DMS53 treated with DMSO at 0.1 percent for 48 hours (cell line): ENCODE measurements around the gene HMGB1.

Source experiments
- DNase-seq: peaks from one replicate; lab custom pipeline; 2025; ENCODE audit not compliant: unreplicated experiment; lab: John Stamatoyannopoulos, UW

Gene HMGB1

DNA sequence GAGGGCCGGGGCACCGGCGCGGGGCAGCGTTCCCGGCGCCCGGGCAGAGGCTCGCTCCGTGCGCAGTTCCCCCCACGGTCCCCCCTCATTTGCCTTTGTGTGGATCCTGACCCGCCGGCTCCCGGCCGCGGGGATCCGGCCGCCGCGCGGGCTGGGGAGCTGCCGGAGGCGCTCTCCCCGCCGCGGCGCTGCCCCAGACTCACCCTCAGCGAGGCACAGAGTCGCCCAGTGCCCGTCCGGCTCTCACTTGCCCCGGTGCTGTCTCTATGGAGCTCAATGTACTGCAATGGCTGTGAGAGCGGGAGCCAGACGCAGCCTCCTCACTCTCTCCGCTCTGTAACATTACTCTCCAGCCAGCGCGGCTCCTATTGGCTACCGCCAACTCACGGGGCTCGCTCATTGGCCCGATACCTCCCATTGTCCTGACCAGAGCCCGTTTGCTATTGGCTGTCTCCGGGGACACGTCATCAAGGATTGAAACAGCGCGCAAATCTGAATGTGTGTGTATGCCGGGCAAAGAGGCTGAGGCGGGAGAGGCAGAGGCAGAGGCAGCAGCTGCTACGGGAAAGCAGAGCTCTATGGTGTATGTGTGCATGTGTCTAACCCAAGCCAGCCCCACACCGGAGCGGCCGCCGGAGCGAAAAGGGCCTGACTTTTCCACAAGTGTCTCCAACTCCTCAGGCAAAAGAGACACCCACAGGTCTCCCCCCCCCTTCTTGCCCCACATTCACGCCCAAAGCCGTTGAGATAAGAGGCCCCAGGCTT, at the start of gene HMGB1:
Gene HMGB1, minus strand, starts transcription at position 344 of the 765 bp plus-strand sequence. CDS start 2,256 bp downstream, outside the sequence.
- DNase-seq, result peak; percentile 99

DNA sequence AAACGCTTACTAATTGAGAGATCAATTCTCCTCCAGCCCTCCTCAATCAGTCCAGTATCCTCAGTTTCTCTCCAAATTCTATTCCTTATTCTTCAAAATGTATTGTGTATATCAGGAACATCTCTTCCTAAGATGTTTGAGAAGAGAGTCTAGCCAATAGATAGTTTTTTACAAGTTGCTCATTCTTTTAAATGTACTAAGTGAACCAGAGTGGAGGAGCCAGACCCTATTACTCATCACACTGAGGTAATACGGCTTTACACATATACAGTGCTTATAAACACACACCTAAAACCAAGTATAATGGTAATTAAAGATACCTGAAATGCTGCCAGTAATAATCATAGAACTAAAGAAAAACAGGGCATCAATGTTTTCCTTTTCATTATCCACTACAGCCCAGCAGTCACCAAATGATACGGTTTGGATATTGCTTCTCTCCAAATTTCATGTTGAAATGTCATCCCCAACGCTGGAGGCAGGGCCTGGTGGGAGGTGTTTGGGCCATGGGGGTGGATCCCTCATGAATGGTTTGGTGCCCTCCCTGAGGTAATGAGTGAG, 45.2 kb upstream of the HMGB1 start:
- DNase-seq, result no peak

DNA sequence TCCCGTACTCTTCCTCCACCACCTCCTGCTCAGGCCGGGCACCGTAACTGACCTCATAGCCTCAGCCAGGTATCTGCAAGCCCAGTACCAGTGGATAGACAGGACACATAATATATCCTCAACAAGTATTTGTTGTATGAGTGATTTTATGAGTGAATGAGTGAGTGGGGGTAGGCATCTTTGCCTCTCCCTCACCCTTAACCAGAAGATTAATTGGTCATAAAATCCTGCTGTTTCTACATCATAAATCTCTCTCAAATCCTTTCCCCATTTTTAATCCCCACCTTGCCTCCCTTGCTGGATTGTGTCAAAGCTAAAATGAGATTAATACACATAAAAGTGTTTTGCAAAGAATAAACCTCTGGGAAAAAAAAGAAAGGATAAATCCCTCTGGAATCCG, 44.4 kb upstream of the HMGB1 start:
- DNase-seq, result no peak

DNA sequence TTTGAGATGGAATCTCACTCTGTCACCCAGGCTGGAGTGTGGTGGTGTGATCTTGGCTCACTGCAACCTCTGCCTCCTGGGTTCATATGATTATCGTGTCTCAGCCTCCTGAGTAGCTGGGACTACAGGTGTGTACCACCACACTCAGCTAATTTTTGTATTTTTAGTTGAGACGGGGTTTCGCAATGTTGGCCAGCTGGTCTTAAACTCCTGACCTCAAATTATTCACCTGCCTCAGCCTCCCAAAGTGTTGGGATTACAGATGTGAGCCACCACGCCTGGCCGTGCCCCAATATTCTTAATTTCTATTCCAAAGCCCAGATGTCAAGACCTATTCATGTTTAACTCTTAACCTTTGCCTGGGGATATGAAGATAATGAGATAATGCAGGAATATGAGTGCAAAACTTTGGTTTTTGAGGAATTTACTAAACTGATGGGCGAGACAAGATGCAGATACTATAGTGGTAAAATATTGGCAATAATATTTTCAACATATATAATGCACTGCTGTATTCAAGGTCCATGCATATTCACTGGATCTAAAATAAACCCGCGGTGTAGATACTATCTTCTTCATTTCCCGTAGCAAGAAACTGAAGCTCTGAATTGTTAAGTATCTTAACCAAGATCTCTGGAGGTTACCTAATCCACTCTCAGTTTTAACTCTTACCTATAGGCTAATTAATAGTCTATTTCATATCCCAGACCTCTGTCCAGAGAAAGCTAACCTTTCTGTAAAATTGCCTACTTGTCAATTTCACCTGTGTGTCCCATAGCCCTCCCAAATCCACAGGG, 43.7 kb upstream of the HMGB1 start:
- no peak for DNase-seq

DNA sequence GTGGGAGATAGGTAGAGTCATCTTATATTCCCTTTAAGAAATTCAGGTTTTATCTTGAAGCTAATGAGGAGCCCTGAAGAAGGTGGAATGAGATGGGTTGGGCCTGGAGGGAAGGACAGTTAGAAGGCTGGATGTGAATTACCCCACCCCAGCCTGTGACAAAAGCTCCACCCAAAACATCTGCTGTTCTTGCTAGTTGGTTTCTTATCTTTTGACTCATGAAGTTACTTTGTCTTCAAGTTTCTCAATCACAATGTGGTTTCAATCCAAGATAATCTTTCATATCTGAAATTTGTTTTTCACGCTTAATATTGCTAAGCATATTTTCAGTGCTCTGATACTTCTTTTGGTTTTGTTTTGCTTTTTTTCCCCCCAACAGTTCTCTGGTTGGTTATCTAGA, 38.3 kb upstream of the HMGB1 start:
- DNase-seq, result no peak

DNA sequence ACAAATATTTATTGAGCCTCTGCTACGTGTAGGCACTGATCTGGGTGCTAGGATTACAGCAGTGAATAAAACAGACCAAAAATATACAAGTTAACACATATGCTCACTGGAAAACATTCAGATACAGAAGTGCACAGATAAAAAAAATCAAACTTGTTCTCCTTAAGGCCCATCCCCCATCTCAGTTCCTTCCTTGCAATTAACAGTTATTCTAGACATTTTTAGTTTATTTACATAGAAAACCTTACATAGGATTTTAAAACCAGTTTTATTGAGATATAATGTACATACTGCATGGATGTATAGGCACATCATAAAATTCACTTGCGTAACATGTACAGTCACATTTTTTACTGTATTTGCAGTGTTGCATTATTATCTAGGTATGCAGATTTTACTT, 36.5 kb upstream of the HMGB1 start:
- no peak for DNase-seq

DNA sequence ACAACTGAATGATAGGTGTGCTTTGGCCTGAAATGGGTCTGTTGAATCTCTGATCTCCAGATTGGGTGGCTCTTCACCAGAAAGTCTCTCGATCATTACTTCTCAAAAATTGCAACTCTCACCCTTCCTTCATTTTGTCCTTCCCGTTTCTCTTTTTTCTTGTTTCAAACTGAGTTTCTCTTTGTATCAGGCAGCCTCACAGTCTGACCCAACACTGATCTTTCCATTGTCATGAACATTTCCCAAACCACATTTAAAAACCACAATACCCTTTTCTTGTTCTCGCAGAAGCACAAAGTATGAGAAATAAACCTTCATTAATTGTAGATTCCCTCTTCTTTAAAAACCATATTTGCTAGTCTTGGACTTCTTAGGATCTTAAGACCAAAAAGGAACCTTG, 33.6 kb upstream of the HMGB1 start:
- no peak for DNase-seq

DNA sequence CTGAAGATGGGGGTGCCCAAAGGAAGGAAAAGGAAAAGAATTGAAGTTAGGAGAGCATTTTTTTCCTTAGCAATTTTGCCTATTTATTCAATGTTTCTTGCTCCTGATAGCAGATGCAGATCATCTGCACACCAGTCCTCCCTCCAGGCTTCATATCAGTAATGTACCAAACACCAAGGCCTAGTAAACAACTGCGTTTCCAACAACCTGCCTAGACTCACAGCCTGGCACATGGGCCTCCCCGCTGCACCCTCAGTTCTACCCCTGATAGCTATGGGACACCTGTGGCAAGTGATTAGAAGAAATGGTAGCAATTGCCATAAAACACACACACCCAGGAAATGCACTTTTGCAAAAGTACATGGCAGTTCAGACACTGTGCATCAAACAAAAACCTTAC, 30.4 kb upstream of the HMGB1 start:
- DNase-seq, result no peak

DNA sequence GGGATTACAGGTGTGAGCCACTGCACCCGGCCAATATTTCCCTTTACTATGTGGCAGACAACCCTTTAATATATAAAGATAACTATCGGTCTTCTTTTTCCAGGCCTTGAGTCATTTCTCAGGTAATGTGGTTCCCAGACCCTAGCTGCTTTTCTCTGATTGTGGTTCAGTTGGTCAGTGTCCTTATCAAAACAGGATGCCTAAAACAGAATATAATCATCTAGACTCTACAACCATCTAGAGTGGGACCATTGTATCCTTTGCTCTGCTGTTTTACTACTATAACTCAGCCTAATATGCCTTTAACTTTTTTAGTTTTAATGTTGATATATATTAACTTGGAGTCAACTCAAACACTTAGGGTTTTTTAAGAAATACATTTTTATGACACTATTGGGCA, 30.0 kb upstream of the HMGB1 start:
- no peak for DNase-seq

DNA sequence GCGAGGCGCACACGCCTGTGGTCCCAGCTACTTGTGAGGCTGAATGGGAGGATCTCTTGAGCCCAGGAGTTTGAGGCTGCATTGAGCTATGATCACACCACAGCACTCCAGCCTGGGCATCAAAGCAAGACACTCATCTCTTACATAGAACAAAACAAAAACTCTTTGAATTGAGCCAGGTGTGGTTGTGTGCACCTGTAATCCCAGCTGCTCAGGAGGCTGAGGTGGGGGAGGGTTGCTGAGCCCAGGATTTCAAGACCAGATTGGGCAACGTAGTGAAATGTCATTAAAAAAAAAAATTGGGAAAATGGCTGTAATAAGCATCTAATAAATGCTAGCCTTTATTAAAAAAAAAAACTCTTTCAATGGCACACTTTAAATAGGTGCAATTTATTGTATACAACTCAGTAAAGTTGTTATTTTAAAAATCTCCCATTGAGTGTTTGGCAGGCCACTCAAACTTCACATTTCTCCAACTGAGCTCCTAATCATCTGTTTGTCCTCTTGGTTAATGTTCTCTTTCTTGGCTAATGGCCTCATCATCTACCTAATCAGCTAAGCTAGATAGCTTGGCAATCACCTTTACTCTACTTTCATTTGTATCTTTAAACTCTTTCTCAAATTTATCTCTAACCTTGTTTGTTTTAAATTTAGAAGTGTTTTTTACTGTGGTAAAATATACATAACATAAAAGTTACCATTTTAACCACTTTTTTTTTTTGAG, 28.1 kb upstream of the HMGB1 start:
- DNase-seq, result peak; percentile 42

DNA sequence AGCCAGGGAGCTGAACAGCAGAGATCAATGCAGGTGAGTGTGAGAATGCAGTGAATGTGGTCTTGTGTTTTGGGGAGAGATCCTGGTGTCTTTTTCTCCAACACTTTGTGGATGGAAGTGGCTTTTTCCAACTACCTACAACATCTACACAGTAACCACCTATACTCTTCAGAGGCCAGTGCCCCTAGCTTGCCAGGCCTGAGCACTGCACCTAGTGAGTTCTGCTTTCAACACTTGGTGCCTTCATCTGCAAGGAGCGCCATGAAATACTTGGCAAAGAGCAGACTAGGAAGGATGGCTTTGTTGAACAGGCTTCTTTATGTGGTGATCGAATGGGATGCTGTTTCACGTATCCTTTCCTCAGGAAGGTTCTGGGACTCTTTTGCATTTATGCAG, 21.3 kb upstream of the HMGB1 start:
- DNase-seq, result no peak

DNA sequence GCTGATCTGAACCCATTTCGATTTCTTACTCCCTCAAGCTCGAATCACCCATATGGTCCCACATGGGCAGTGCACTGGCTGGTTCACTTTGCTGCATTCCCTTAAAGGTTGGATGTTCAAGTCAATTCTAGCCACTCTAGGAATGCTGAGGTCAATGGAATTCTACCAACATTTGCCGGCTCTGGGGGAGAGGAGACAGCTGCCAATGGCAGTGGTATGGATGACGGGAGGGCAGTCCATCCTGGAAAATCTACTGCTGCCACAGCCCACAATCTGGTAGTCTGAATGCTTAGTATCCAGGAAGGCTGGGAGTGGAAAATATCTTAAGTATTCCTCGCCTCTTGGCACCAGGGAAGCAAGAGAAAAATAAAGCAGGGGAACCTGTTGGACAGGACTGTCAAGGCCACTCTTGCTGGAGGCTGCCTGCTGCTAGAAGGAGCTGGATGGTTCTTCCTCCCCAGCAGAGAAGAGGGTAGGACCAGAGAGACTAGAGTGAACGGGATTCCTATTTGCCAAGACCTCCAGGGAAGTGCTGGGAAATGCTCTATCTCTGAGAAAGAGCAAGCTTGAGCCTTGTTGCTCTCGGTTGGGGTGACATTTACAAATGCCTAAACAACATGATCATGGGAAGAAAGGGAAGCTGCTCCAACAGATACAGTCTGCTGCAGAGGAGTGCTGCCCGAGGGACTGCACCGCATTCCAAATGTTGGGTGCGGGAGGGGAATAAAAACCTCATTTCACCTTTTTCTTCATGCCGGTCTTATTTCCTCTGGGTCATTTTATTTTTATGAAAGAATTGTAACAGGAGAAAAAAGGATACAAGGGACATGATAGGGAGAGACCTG, 20.7 kb upstream of the HMGB1 start:
- no peak for DNase-seq

DNA sequence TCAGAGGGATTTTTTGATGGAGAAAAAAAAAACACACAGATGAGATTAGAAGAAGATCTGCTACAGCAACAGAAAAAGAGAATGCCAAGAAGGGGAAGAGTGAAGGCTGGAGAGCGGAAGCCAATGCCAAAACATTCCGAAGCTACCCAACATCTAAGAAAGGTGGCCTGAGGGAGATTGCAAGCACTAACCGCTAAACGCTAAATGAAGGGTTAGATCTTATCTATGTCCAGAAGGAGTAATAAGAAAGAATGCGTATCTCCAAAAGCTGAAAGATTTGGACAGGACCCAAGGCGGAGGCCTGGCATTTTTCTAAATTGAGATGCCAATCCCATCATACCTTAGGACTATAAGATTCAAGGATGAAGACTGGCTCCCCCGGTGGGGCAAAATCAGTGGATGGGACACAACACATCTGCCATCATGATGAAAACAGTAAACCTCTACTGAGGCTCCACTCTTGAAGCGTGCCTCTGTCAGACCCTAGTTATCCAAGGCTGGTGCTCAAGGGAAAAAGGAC, 15.6 kb upstream of the HMGB1 start:
- no peak for DNase-seq

DNA sequence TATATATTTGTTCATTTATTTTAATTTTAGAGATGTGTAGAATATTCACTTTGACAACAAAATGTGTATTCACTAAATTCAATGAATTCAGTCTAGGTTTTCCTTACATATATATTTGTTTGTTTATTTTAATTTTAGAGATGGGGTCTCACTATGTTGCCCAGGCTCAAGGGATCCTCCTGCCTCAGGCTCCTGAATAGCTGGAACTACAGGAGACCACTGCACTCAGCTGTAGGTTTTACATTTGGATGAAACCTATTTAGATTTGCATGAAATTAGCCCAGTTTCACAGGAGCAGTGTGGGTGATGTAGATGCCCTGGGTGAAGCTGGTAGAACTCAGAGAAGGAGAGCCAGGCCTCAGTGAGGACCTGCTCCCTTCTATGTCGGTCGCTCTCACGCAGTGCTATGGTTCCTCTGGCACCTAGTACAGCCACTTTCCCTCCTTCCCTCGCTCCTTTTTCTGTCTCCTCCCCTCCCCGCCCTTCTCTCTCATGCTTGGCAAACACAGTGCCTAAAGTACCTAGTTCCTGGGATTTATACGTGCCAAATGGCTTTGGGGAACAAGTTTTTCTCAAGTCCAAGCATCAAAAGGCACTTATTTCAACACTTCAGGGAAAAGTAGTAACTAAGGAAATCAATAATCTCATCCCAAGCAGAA, 14.7 kb upstream of the HMGB1 start:
- no peak for DNase-seq

DNA sequence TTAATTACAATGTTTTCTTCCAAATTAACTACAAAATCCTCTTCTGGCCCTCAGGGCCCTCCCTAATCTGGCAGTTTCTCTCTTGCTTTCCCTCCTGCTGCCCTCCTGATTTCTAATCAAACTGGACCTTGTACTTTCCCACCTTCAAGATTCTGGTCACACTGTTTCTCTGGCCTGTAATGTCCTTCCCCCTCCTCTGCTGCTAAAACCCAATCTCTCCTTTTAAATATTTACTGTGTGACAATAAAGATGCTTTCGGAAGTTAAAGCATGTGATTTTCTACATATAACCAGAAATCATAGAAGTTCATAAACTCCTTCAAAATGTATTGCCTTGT, 14.1 kb upstream of the HMGB1 start:
- no peak for DNase-seq

DNA sequence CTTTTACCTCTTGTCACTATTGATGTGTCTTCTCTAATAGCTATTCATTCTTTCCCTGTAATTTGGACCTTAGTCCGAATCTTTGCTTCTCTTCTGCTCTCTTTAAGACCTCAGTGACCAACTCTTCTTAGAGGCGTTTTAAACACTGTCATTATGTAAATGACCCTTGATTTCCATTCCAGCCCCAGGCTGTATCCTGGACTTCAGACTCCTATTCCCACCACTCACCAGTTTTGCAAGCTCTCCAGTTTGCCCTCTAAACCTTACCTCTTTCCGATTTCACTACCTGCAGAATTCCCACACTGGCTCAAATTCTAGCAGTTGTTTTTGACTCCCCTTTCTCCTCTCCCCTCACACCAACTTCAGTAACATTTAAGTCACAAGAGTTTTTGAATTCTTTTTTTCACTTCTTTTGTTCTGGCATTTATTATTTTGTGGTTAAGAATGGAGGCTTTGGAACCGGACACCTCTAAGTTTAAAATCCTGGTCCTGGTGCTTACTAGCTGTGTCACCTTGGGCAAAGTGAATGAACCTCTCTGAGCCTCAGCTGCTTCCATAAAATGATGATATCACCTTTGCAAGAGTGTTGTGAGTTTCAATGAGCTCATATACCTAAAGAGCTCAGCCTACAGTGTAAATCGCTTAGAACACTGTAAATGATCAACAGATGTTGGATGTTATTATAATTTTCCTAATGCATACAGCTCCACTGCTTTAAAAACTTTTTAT, 13.6 kb upstream of the HMGB1 start:
- no peak for DNase-seq

DNA sequence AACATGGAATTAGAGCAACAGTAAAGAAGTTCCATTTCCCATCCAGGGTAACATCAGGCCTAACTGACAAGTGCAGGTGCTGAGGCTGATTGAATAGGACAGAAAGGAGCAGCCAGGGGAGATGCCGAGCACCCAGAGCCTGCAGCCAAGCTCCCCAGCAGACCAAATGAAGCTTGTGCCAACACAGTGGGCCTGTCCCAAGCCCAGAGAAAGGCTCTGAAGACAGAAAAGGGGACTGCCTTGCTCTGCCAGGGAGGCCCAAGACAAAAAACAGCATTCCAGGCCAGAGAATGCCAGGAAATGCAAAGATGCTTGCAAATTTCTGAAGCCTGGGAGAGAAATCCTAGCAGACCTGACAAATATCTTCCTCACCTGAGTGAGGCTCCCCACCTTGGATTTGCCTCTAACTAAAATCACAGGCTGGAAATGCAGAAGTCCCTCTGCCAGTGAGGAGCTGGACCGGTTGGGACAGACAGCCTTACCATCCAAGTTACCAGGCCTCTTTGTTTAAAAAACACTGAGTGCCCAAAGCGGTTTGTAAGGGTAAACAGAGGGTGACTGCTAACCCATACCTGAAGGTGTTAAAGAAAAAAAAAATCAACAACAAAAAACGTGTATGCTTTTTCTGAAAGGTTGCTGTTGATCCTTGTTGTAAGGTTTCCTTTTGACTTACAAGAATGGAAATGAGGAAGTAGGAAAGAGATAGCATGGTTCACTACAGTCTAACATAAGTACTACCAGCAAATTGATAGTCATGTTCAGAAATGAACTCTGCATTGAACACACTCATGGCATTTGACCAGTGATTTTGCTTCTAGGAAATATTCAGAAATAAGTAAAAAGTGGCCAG, 11.8 kb upstream of the HMGB1 start:
- no peak for DNase-seq

DNA sequence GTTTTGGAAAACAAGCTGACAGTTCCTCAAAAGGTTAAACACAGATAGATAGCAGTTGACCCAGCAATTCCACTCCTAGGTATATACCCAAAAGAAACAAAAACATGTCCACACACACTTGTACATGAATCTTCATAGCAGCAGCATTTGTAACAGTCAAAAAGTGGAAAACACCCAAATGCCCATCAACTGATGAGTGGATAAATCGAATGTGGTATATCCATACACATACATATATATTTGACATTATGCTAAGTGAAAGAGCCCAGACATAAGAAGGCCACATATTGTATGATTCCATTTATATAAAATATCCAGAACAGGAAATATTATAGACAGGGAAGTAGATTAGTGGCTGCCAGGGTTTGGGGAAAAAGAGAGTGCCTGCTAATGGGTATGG, 7.9 kb upstream of the HMGB1 start:
- no peak for DNase-seq
